NAMALWA (cell line): ENCODE data around the gene NPFF.

Experiments
- DNase-seq: peaks from one replicate; pipeline ENCODE4 v3.0.0-alpha.2; 2015; ENCODE audit warnings: low spot score

The NPFF gene

GRCh38 chr12:53474819-53475218 is 32.5 kb downstream of the NPFF start:
- DNase-seq, result no peak

- DNase-seq, result no peak
Measured at GRCh38 chr12:53474077-53474476, 33.2 kb downstream of the NPFF start.

GRCh38 chr12:53472056-53472582 is 35.2 kb downstream of the NPFF start:
- DNase-seq, result no peak

GRCh38 chr12:53468282-53468681 is 39.0 kb downstream of the NPFF start:
- no peak for DNase-seq

GRCh38 chr12:53467880-53468279 is 39.4 kb downstream of the NPFF start:
- DNase-seq, result no peak

GRCh38 chr12:53467082-53467481 is 40.2 kb downstream of the NPFF start:
- no peak for DNase-seq

GRCh38 chr12:53466640-53467039 is 40.6 kb downstream of the NPFF start:
- no peak for DNase-seq

GRCh38 chr12:53465679-53466078 is 41.6 kb downstream of the NPFF start:
- no peak for DNase-seq

- no peak for DNase-seq
Measured at GRCh38 chr12:53464685-53465418, 42.4 kb downstream of the NPFF start.

- DNase-seq, result no peak
Measured at GRCh38 chr12:53463802-53464560, 43.3 kb downstream of the NPFF start.

GRCh38 chr12:53462935-53463334 is 44.3 kb downstream of the NPFF start:
- DNase-seq, result no peak

GRCh38 chr12:53461591-53461990 is 45.7 kb downstream of the NPFF start:
- no peak for DNase-seq

- no peak for DNase-seq
Measured at GRCh38 chr12:53461059-53461458, 46.2 kb downstream of the NPFF start.

GRCh38 chr12:53459097-53459496 is 48.2 kb downstream of the NPFF start:
- DNase-seq, result peak; percentile 13
